ENCODE measurements around the gene RPS8.

Gene RPS8

DNA sequence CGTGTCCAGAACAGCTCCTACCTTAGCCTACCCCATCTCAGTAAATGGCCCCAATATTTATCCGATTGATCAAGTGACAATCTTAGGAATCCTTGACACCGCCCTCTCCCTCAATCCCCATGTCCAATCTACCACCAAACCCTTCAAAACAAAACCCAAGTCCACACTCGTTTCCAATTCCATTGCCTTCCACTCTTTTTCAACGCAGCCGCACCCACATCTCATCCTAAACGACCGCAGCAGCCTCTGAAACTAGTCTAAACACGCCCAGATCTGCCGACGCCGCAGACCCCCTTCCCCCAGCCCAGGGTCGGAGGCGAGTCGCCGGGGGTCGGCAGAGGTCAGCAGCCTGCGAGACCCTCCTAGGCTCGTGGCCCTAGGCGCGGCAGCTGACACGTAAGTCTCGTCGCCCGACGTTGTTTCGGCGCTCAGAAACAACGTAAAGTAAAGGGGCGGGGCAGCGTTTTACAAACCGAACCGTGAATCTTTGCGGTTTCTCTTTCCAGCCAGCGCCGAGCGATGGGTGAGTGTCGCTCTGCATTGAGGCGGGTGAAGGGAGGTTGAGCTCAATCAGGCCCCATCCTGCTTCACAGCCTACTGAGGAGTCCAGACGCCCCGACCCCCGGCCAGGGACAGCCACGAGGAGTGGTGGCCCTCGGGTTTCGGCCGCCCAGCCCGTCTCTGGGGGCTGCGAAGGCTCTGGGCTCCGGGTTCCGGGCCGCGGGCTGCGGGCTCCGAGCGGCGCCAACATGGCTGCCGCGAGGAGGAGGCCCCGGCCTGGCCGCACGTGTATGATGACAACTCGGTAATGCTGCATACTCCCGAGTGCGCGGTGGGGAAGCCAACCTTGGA, at the start of gene RPS8:
RPS8 (plus strand) TSS at position 463 of the 852 bp plus-strand sequence; CDS start at position 520, 57 bp downstream.
- Histone ChIP-seq H3K36me3 (ENCODE audit: control insufficient read depth in 2 of 2, insufficient read depth in 1 of 2, low read length in 2 of 2) (peaks cover 31 to 47% of the 10 kb centered on the region in 2 experiments; a peak in 2 of 3 replicates), H3K4me1 (ENCODE audit: control insufficient read depth, insufficient read depth, low read length) (no peaks in the 10 kb centered on the region), H3K27ac (ENCODE audit: extremely low read depth, low read depth, low read length) (peak within 1 kb of the TSS; percentile 99), H3K9me3 (ENCODE audit: control insufficient read depth, insufficient read depth, low read depth, low read length) (no peaks in the 10 kb centered on the region), H3K4me3 (ENCODE audit: low read depth, low read length) (peak within 1 kb of the TSS; percentile 63)
- POLR2A ChIA-PET = interaction anchor here (0.5 to 3.1 kb wide), 41 partner anchors 9 to 1417 kb away, joined by 3 to 41 read pairs (median 5); partner anchors contain the start of genes ARMH1, BEST4, BTBD19 and CDC20
- CTCF ChIA-PET = interaction anchor here (0.6 to 2.2 kb wide), 4 partner anchors 12 to 297 kb away, joined by 3 to 11 read pairs (median 4); partner anchors contain the start of genes BEST4 and RNU5D-1
- TF ChIP-seq ZNF248 (tag by site-specific recombination; IDR thresholded peaks at IDR 0.05) = no peak
- TF ChIP-seq ZNF10 (tag by site-specific recombination; IDR thresholded peaks at IDR 0.05) = no peak
- TF ChIP-seq ZNF596 (tag by site-specific recombination; IDR thresholded peaks at IDR 0.05) = no peak
- TF ChIP-seq, protein P1, sequence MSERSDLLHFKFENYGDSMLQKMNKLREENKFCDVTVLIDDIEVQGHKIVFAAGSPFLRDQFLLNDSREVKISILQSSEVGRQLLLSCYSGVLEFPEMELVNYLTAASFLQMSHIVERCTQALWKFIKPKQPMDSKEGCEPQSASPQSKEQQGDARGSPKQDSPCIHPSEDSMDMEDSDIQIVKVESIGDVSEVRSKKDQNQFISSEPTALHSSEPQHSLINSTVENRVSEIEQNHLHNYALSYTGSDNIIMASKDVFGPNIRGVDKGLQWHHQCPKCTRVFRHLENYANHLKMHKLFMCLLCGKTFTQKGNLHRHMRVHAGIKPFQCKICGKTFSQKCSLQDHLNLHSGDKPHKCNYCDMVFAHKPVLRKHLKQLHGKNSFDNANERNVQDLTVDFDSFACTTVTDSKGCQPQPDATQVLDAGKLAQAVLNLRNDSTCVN (tag by site-specific recombination; optimal IDR thresholded peaks at IDR 0.05) = peak; percentile 68
- TF ChIP-seq ZSCAN23 (tag by site-specific recombination; IDR thresholded peaks at IDR 0.05) = no peak
- TF ChIP-seq REPIN1 (tag by site-specific recombination; IDR thresholded peaks at IDR 0.05; ENCODE audit: low read depth) = 0 out of 2 replicates have a peak, but pooled peaks have one; percentile 24
- TF ChIP-seq TRIM28 (IDR thresholded peaks at IDR 0.05; ENCODE audit: borderline replicate concordance, low read length) = peak; percentile 85
- TF ChIP-seq ZNF514 (tag by site-specific recombination; IDR thresholded peaks at IDR 0.05) = no peak
- 0 out of 2 replicates have a peak, but pooled peaks have one; percentile 8 for TF ChIP-seq ZNF664 (tag by site-specific recombination; IDR thresholded peaks at IDR 0.05)
- 0 out of 2 replicates have a peak, but pooled peaks have one; percentile 43 for TF ChIP-seq ZNF843 (tag by site-specific recombination; IDR thresholded peaks at IDR 0.05)
- TF ChIP-seq ZNF140 (tag by site-specific recombination; IDR thresholded peaks at IDR 0.05) = no peak
- TF ChIP-seq, protein P2, sequence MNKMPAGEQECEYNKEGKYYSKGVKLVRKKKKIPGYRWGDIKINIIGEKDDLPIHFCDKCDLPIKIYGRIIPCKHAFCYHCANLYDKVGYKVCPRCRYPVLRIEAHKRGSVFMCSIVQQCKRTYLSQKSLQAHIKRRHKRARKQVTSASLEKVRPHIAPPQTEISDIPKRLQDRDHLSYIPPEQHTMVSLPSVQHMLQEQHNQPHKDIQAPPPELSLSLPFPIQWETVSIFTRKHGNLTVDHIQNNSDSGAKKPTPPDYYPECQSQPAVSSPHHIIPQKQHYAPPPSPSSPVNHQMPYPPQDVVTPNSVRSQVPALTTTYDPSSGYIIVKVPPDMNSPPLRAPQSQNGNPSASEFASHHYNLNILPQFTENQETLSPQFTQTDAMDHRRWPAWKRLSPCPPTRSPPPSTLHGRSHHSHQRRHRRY (tag by site-specific recombination; IDR thresholded peaks at IDR 0.05) = peak; percentile 47; the same call in 1 of the 2 replicates
- no peak for TF ChIP-seq ZNF169 (tag by site-specific recombination; IDR thresholded peaks at IDR 0.05)
- TF ChIP-seq, protein P3, sequence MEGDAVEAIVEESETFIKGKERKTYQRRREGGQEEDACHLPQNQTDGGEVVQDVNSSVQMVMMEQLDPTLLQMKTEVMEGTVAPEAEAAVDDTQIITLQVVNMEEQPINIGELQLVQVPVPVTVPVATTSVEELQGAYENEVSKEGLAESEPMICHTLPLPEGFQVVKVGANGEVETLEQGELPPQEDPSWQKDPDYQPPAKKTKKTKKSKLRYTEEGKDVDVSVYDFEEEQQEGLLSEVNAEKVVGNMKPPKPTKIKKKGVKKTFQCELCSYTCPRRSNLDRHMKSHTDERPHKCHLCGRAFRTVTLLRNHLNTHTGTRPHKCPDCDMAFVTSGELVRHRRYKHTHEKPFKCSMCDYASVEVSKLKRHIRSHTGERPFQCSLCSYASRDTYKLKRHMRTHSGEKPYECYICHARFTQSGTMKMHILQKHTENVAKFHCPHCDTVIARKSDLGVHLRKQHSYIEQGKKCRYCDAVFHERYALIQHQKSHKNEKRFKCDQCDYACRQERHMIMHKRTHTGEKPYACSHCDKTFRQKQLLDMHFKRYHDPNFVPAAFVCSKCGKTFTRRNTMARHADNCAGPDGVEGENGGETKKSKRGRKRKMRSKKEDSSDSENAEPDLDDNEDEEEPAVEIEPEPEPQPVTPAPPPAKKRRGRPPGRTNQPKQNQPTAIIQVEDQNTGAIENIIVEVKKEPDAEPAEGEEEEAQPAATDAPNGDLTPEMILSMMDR (tag by site-specific recombination; IDR thresholded peaks at IDR 0.05) = no peak
- peak; percentile 91 for TF ChIP-seq ZNF24 (tag by site-specific recombination; IDR thresholded peaks at IDR 0.05)
- peak; percentile 38; the same call in 1 of the 2 replicates for TF ChIP-seq ZNF335 (tag by site-specific recombination; conservative IDR thresholded peaks at IDR 0.05)
- TF ChIP-seq, protein P4, sequence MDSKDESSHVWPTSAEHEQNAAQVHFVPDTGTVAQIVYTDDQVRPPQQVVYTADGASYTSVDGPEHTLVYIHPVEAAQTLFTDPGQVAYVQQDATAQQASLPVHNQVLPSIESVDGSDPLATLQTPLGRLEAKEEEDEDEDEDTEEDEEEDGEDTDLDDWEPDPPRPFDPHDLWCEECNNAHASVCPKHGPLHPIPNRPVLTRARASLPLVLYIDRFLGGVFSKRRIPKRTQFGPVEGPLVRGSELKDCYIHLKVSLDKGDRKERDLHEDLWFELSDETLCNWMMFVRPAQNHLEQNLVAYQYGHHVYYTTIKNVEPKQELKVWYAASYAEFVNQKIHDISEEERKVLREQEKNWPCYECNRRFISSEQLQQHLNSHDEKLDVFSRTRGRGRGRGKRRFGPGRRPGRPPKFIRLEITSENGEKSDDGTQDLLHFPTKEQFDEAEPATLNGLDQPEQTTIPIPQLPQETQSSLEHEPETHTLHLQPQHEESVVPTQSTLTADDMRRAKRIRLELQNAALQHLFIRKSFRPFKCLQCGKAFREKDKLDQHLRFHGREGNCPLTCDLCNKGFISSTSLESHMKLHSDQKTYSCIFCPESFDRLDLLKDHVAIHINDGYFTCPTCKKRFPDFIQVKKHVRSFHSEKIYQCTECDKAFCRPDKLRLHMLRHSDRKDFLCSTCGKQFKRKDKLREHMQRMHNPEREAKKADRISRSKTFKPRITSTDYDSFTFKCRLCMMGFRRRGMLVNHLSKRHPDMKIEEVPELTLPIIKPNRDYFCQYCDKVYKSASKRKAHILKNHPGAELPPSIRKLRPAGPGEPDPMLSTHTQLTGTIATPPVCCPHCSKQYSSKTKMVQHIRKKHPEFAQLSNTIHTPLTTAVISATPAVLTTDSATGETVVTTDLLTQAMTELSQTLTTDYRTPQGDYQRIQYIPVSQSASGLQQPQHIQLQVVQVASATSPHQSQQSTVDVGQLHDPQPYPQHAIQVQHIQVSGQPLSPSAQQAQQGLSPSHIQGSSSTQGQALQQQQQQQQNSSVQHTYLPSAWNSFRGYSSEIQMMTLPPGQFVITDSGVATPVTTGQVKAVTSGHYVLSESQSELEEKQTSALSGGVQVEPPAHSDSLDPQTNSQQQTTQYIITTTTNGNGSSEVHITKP (tag by site-specific recombination; IDR thresholded peaks at IDR 0.05) = peak; percentile 26; the same call in 1 of the 2 replicates
- TF ChIP-seq, protein P5, sequence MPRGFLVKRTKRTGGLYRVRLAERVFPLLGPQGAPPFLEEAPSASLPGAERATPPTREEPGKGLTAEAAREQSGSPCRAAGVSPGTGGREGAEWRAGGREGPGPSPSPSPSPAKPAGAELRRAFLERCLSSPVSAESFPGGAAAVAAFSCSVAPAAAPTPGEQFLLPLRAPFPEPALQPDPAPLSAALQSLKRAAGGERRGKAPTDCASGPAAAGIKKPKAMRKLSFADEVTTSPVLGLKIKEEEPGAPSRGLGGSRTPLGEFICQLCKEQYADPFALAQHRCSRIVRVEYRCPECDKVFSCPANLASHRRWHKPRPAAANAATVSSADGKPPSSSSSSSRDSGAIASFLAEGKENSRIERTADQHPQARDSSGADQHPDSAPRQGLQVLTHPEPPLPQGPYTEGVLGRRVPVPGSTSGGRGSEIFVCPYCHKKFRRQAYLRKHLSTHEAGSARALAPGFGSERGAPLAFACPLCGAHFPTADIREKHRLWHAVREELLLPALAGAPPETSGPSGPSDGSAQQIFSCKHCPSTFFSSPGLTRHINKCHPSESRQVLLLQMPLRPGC (tag by site-specific recombination; IDR thresholded peaks at IDR 0.05) = peak; percentile 18; the same call in 1 of the 2 replicates
- 0 out of 2 replicates have a peak, but pooled peaks have one; percentile 57 for TF ChIP-seq KLF7 (tag by site-specific recombination; IDR thresholded peaks at IDR 0.05; ENCODE audit: borderline replicate concordance)
- TF ChIP-seq ZNF549 (tag by site-specific recombination; IDR thresholded peaks at IDR 0.05) = no peak
- peak; percentile 88 for TF ChIP-seq ZXDB (tag by site-specific recombination; IDR thresholded peaks at IDR 0.05)
- TF ChIP-seq, protein P6, sequence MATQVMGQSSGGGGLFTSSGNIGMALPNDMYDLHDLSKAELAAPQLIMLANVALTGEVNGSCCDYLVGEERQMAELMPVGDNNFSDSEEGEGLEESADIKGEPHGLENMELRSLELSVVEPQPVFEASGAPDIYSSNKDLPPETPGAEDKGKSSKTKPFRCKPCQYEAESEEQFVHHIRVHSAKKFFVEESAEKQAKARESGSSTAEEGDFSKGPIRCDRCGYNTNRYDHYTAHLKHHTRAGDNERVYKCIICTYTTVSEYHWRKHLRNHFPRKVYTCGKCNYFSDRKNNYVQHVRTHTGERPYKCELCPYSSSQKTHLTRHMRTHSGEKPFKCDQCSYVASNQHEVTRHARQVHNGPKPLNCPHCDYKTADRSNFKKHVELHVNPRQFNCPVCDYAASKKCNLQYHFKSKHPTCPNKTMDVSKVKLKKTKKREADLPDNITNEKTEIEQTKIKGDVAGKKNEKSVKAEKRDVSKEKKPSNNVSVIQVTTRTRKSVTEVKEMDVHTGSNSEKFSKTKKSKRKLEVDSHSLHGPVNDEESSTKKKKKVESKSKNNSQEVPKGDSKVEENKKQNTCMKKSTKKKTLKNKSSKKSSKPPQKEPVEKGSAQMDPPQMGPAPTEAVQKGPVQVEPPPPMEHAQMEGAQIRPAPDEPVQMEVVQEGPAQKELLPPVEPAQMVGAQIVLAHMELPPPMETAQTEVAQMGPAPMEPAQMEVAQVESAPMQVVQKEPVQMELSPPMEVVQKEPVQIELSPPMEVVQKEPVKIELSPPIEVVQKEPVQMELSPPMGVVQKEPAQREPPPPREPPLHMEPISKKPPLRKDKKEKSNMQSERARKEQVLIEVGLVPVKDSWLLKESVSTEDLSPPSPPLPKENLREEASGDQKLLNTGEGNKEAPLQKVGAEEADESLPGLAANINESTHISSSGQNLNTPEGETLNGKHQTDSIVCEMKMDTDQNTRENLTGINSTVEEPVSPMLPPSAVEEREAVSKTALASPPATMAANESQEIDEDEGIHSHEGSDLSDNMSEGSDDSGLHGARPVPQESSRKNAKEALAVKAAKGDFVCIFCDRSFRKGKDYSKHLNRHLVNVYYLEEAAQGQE (tag by site-specific recombination; IDR thresholded peaks at IDR 0.05) = no peak
- TF ChIP-seq SCRT2 (tag by site-specific recombination; IDR thresholded peaks at IDR 0.05) = no peak

Measured in HEK293 (cell line).